ENCODE measurements around the gene BCL11B. TPM values are rescaled to one million over a fixed set of nuclear protein-coding genes. Genes with fewer than 3 reads are reported as not detected.
A peak's percentile ranks its signal among the peaks of the same experiment; 100 is the strongest.

Gene BCL11B
- total and polyA plus RNA-seq, 2 experiments from 2014 or later: 0.28 to 3.2 TPM

- H3K4me3 ChIP-seq: no peak overlapping the region
- H3K79me2 ChIP-seq: no peaks in the 10 kb centered on the region
- no peak for DNase-seq (ENCODE audit: low spot score)
- TF ChIP-seq EZH2phosphoT487 (IDR thresholded peaks at IDR 0.05; ENCODE audit: low read depth, severe bottlenecking, unreplicated experiment) (no peak), CTCF (IDR thresholded peaks at IDR 0.05; ENCODE audit: poor library complexity) (no peak), EZH2 (IDR thresholded peaks at IDR 0.05; ENCODE audit: borderline replicate concordance) (no peak)
- H2AFZ ChIP-seq: no peak overlapping the region
- peaks cover 27% of the 10 kb centered on the region for H3K4me1 ChIP-seq (ENCODE audit: insufficient read depth)
- no peaks in the 10 kb centered on the region for H3K36me3 ChIP-seq (replicated peaks; ENCODE audit: insufficient read depth, low read depth)
- H3K4me2 ChIP-seq: no peak overlapping the region
- H3K9me2 ChIP-seq (replicated peaks; ENCODE audit: insufficient read depth): no peaks in the 10 kb centered on the region
- H3K9me3 ChIP-seq (ENCODE audit: low read depth): no peaks in the 10 kb centered on the region
- H3K27me3 ChIP-seq: peaks cover 14% of the 10 kb centered on the region
- 89% methylated on average over 6 of the region's 6 CpGs for WGBS (ENCODE audit: low lambda C conversion rate, missing lambda C conversion rate)
- H3K27ac ChIP-seq: no peak overlapping the region
- no peaks in the 10 kb centered on the region for H4K20me1 ChIP-seq (ENCODE audit: insufficient read depth, poor library complexity, severe bottlenecking)
Observed at GRCh38 chr14:99247772-99248171, 24.2 kb downstream of the BCL11B start.

DNA sequence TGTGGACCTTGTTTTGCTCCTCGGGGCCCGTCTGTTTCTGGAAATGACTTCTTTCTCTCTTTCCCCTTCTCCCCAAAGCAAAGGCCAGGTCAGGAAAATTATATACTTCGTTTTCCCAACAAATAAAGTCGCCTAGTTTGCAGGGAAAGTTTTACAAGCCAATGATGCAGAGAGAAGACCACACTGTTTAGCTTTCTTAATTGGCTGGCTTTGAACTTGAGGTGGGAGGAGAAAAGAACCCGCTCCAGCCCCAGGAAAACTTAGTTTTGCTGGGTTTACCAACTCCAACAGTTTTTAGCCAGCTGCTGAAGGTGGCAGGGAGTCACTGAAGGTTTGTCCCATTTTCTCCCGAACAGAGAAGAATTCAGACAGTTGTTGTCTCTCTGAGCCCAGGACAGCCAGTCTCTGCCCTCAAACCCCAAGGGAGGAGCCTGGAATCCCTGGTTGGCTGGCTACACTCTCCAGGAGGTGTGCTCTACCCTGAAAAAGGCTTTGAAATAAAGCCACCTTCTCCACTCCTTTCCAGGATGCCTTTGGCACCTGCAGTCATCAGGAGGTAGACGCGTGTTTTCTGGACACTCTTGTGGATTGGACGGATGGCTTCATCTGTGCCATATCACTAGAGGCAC lies 24.8 kb downstream of the BCL11B start:
- no peaks in the 10 kb centered on the region for H3K36me3 ChIP-seq (replicated peaks; ENCODE audit: insufficient read depth, low read depth)
- H3K79me2 ChIP-seq: peaks cover 4% of the 10 kb centered on the region
- H3K4me2 ChIP-seq: peak overlapping the region; percentile 97
- H3K9me2 ChIP-seq (replicated peaks; ENCODE audit: insufficient read depth): no peaks in the 10 kb centered on the region
- H2AFZ ChIP-seq: peak overlapping the region; percentile 63
- TF ChIP-seq EZH2 (IDR thresholded peaks at IDR 0.05; ENCODE audit: borderline replicate concordance) (no peak), CTCF (IDR thresholded peaks at IDR 0.05; ENCODE audit: poor library complexity) (no peak), EZH2phosphoT487 (IDR thresholded peaks at IDR 0.05; ENCODE audit: low read depth, severe bottlenecking, unreplicated experiment) (no peak)
- H3K27ac ChIP-seq: no peak overlapping the region
- no peak for DNase-seq (ENCODE audit: low spot score)
- no peak overlapping the region for H3K4me3 ChIP-seq
- 49% methylated on average over 9 of the region's 9 CpGs for WGBS (ENCODE audit: low lambda C conversion rate, missing lambda C conversion rate)
- H4K20me1 ChIP-seq (ENCODE audit: insufficient read depth, poor library complexity, severe bottlenecking): no peaks in the 10 kb centered on the region
- H3K9me3 ChIP-seq (ENCODE audit: low read depth): no peaks in the 10 kb centered on the region
- peaks cover 14% of the 10 kb centered on the region for H3K27me3 ChIP-seq
- H3K4me1 ChIP-seq (ENCODE audit: insufficient read depth): peaks cover 27% of the 10 kb centered on the region

DNA sequence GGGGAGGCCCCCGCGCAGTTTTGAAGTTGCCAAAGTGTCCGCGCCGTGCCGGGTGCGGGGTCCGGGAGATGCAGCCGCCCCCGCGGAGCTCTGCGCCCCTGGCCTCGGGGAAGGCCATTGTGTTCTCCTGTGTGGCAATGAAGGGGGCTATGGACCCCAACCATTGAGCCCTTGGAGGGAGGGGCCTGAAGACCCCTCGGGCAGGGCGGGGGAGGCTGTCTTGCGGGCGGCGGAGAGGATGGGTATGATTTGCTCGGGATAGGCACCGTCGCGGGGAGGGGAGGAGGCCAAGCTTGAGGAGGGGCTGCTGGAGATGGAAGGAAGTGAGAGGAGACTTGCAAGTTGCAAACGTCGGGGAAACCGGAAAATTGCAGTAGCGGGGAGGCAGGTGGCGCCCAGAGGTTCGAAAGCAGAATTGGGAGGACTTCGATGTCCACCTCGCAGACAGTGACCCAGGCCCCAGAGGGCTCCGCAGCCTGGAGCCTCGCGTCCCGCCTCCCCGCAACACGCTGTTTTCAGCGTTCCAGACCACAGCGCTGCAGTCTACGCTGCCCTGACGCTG lies 25.4 kb downstream of the BCL11B start:
- 6% methylated on average over 31 of the region's 40 CpGs for whole genome bisulfite sequencing (ENCODE audit: low lambda C conversion rate, missing lambda C conversion rate)
- Histone ChIP-seq H3K9me3 (ENCODE audit: low read depth) (no peaks in the 10 kb centered on the region), H3K79me2 (peaks cover 4% of the 10 kb centered on the region), H2AFZ (peak overlapping the region; percentile 63), H4K20me1 (ENCODE audit: insufficient read depth, poor library complexity, severe bottlenecking) (no peaks in the 10 kb centered on the region), H3K27ac (no peak overlapping the region), H3K4me1 (ENCODE audit: insufficient read depth) (peaks cover 27% of the 10 kb centered on the region), H3K9me2 (replicated peaks; ENCODE audit: insufficient read depth) (no peaks in the 10 kb centered on the region), H3K4me3 (peak overlapping the region; percentile 65), H3K27me3 (peaks cover 14% of the 10 kb centered on the region), H3K36me3 (replicated peaks; ENCODE audit: insufficient read depth, low read depth) (no peaks in the 10 kb centered on the region), H3K4me2 (peak overlapping the region; percentile 97)
- no peak for DNase-seq (ENCODE audit: low spot score)
- TF ChIP-seq CTCF (IDR thresholded peaks at IDR 0.05; ENCODE audit: poor library complexity): no peak
- TF ChIP-seq EZH2 (IDR thresholded peaks at IDR 0.05; ENCODE audit: borderline replicate concordance): no peak
- no peak for TF ChIP-seq EZH2phosphoT487 (IDR thresholded peaks at IDR 0.05; ENCODE audit: low read depth, severe bottlenecking, unreplicated experiment)
